T-helper 1 cell treated with Interleukin-12 subunit alpha and Interleukin-12 subunit beta and Interleukin-4 antibody, amounts not matched to agents 30 μg/mL and 1 μg/mL, for 36 hours (primary cell): ENCODE measurements around the gene GLTPD2.
A peak's percentile ranks its signal among the peaks of the same experiment; 100 is the strongest.

ENCODE experiments used
- H3K27ac Mint-ChIP-seq: one replicate; pipeline ENCODE4 v1.8.0; 2021; ENCODE audit warnings: mild to moderate bottlenecking, mixed read lengths
- H3K27me3 Mint-ChIP-seq: one replicate; pipeline ENCODE4 v1.8.0; 2021; ENCODE audit warnings: low read depth, mixed read lengths
- H3K36me3 Mint-ChIP-seq: one replicate; pipeline ENCODE4 v1.8.0; 2021; ENCODE audit warnings: low read depth, mixed read lengths
- H3K4me1 Mint-ChIP-seq: one replicate; pipeline ENCODE4 v1.8.0; 2021; ENCODE audit warnings: low read depth, mixed read lengths
- H3K4me3 Mint-ChIP-seq: one replicate; pipeline ENCODE4 v1.8.0; 2021; ENCODE audit warnings: mild to moderate bottlenecking, moderate library complexity, mixed read lengths
- H3K9me3 Mint-ChIP-seq: one replicate; pipeline ENCODE4 v1.8.0; 2021; ENCODE audit warnings: mixed read lengths

GLTPD2 gene

GRCh38 chr17:4753392-4753791, 35.4 kb upstream of the GLTPD2 start:
- Mint-ChIP-seq H3K9me3 (no peaks in the 10 kb centered on the region), H3K27me3 (peaks cover 59% of the 10 kb centered on the region), H3K4me1 (peaks cover 7% of the 10 kb centered on the region), H3K36me3 (no peaks in the 10 kb centered on the region), H3K27ac (no peak overlapping the region), H3K4me3 (no peak overlapping the region)

GRCh38 chr17:4759776-4760236, 29.0 kb upstream of the GLTPD2 start:
- no peaks in the 10 kb centered on the region for H3K36me3 Mint-ChIP-seq
- H3K9me3 Mint-ChIP-seq = no peaks in the 10 kb centered on the region
- peaks cover 29% of the 10 kb centered on the region for H3K27me3 Mint-ChIP-seq
- no peak overlapping the region for H3K27ac Mint-ChIP-seq
- no peaks in the 10 kb centered on the region for H3K4me1 Mint-ChIP-seq
- H3K4me3 Mint-ChIP-seq = no peak overlapping the region

- Mint-ChIP-seq H3K36me3 (no peaks in the 10 kb centered on the region), H3K9me3 (no peaks in the 10 kb centered on the region), H3K4me3 (no peak overlapping the region), H3K4me1 (peaks cover 2% of the 10 kb centered on the region), H3K27ac (no peak overlapping the region), H3K27me3 (peaks cover 10% of the 10 kb centered on the region)
These were observed 24.2 kb upstream of the GLTPD2 start for GRCh38 chr17:4764595-4764994.

- H3K27ac Mint-ChIP-seq = no peak overlapping the region
- peaks cover 7% of the 10 kb centered on the region for H3K4me1 Mint-ChIP-seq
- H3K27me3 Mint-ChIP-seq = peaks cover 10% of the 10 kb centered on the region
- H3K9me3 Mint-ChIP-seq = no peaks in the 10 kb centered on the region
- H3K4me3 Mint-ChIP-seq = no peak overlapping the region
- H3K36me3 Mint-ChIP-seq = no peaks in the 10 kb centered on the region
These were observed 22.6 kb upstream of the GLTPD2 start for GRCh38 chr17:4766201-4766600.

- H3K27me3 Mint-ChIP-seq = peaks cover 14% of the 10 kb centered on the region
- H3K4me3 Mint-ChIP-seq = no peak overlapping the region
- H3K9me3 Mint-ChIP-seq = no peaks in the 10 kb centered on the region
- no peaks in the 10 kb centered on the region for H3K36me3 Mint-ChIP-seq
- peaks cover 11% of the 10 kb centered on the region for H3K4me1 Mint-ChIP-seq
- no peak overlapping the region for H3K27ac Mint-ChIP-seq
These were observed 22.0 kb upstream of the GLTPD2 start for GRCh38 chr17:4766723-4767122.

- H3K36me3 Mint-ChIP-seq = no peaks in the 10 kb centered on the region
- H3K9me3 Mint-ChIP-seq = no peaks in the 10 kb centered on the region
- peaks cover 15% of the 10 kb centered on the region for H3K4me1 Mint-ChIP-seq
- H3K27me3 Mint-ChIP-seq = peaks cover 23% of the 10 kb centered on the region
- no peak overlapping the region for H3K4me3 Mint-ChIP-seq
- no peak overlapping the region for H3K27ac Mint-ChIP-seq
These were observed 20.5 kb upstream of the GLTPD2 start for GRCh38 chr17:4768298-4768697.

- H3K9me3 Mint-ChIP-seq = no peaks in the 10 kb centered on the region
- H3K27me3 Mint-ChIP-seq = peaks cover 22% of the 10 kb centered on the region
- peaks cover 15% of the 10 kb centered on the region for H3K4me1 Mint-ChIP-seq
- no peak overlapping the region for H3K4me3 Mint-ChIP-seq
- H3K27ac Mint-ChIP-seq = no peak overlapping the region
- no peaks in the 10 kb centered on the region for H3K36me3 Mint-ChIP-seq
These were observed 19.1 kb upstream of the GLTPD2 start for GRCh38 chr17:4769628-4770027.

GRCh38 chr17:4771519-4772234, 17.1 kb upstream of the GLTPD2 start, which contains the start of gene TM4SF5:
Gene TM4SF5 (plus strand): TSS chr17:4771886. CDS start chr17:4771923, 37 bp downstream.
- Mint-ChIP-seq H3K4me1 (peaks cover 15% of the 10 kb centered on the region), H3K9me3 (no peaks in the 10 kb centered on the region), H3K4me3 (no peak within 1 kb of the TSS), H3K27me3 (peaks cover 22% of the 10 kb centered on the region), H3K27ac (peak within 1 kb of the TSS; percentile 39), H3K36me3 (no peaks in the 10 kb centered on the region)

- H3K9me3 Mint-ChIP-seq = no peaks in the 10 kb centered on the region
- peaks cover 15% of the 10 kb centered on the region for H3K4me1 Mint-ChIP-seq
- no peak overlapping the region for H3K4me3 Mint-ChIP-seq
- H3K36me3 Mint-ChIP-seq = no peaks in the 10 kb centered on the region
- peaks cover 22% of the 10 kb centered on the region for H3K27me3 Mint-ChIP-seq
- peak overlapping the region; percentile 2 for H3K27ac Mint-ChIP-seq
These were observed 16.5 kb upstream of the GLTPD2 start for GRCh38 chr17:4772235-4772613.

- H3K27me3 Mint-ChIP-seq = peaks cover 41% of the 10 kb centered on the region
- H3K9me3 Mint-ChIP-seq = no peaks in the 10 kb centered on the region
These were observed 10.6 kb upstream of the GLTPD2 start for GRCh38 chr17:4777969-4778760.

GRCh38 chr17:4780325-4780955, 8.3 kb upstream of the GLTPD2 start:
- Mint-ChIP-seq H3K4me1 (peaks cover 11% of the 10 kb centered on the region), H3K9me3 (no peaks in the 10 kb centered on the region), H3K27me3 (peaks cover 58% of the 10 kb centered on the region), H3K36me3 (no peaks in the 10 kb centered on the region), H3K27ac (no peak overlapping the region), H3K4me3 (no peak overlapping the region)

More at GRCh38 chr17:4777969-4778760, 10.6 kb upstream of the GLTPD2 start:
- Mint-ChIP-seq H3K4me3 (no peak overlapping the region), H3K4me1 (peaks cover 8% of the 10 kb centered on the region), H3K27ac (no peak overlapping the region), H3K36me3 (no peaks in the 10 kb centered on the region)

GRCh38 chr17:4782652-4783051, 6.1 kb upstream of the GLTPD2 start:
- Mint-ChIP-seq H3K4me1 (peaks cover 17% of the 10 kb centered on the region), H3K27me3 (peaks cover 78% of the 10 kb centered on the region), H3K36me3 (peaks cover 2% of the 10 kb centered on the region), H3K27ac (no peak overlapping the region), H3K9me3 (no peaks in the 10 kb centered on the region), H3K4me3 (no peak overlapping the region)

GRCh38 chr17:4785311-4786105, 3.3 kb upstream of the GLTPD2 start:
- Mint-ChIP-seq H3K4me3 (peak overlapping the region; percentile 51), H3K36me3 (peaks cover 2% of the 10 kb centered on the region), H3K4me1 (peaks cover 21% of the 10 kb centered on the region), H3K9me3 (no peaks in the 10 kb centered on the region), H3K27ac (no peak overlapping the region), H3K27me3 (peaks cover 72% of the 10 kb centered on the region)

GRCh38 chr17:4786106-4786511, 2.7 kb upstream of the GLTPD2 start, which contains the start of gene VMO1:
Gene VMO1 (minus strand): TSS chr17:4786364. CDS start chr17:4786352, 12 bp downstream.
- H3K9me3 Mint-ChIP-seq = no peaks in the 10 kb centered on the region
- H3K4me1 Mint-ChIP-seq = peaks cover 25% of the 10 kb centered on the region
- peak within 1 kb of the TSS; percentile 51 for H3K4me3 Mint-ChIP-seq
- no peak within 1 kb of the TSS for H3K27ac Mint-ChIP-seq
- H3K36me3 Mint-ChIP-seq = peaks cover 2% of the 10 kb centered on the region
- H3K27me3 Mint-ChIP-seq = peaks cover 67% of the 10 kb centered on the region
